ENCODE measurements around the gene CRADD. TPM values are rescaled to one million over a fixed set of nuclear protein-coding genes. Genes with fewer than 3 reads are reported as not detected.

Gene CRADD
- total and polyA plus RNA-seq, 2 of the 4 experiments (the other 2 are of a cell fraction) = 11.1 to 14.0 TPM

DNA sequence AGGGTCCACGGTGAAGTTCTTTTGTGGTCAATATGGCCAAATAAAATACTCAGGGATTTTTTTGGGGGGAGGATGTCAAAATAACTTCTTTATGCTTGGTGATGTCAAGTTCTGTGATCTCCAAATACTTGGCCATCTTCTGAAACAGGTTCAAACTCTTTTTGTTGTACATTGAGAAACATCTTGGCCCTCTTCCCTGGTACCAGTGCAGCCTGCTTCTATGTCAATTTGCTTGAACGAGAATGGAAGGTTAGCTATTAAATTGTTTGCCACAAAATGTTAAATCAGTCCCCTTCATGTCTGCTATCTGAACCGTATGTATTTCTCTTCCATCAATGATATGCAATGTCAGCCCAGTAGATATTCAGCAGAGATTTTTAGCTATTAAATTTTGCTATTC, 6.1 kb upstream of the CRADD start:
- no peak overlapping the region for H3K4me3 ChIP-seq (ENCODE audit: insufficient read depth, low read depth, low read length)
- no peak overlapping the region for H3K9ac ChIP-seq (ENCODE audit: low read depth, low read length)
- no peaks in the 10 kb centered on the region for H3K79me1 ChIP-seq (ENCODE audit: low read depth in 1 of 2, low read length in 2 of 2)
- H3K27ac ChIP-seq (ENCODE audit: insufficient read depth, low read length) = no peak overlapping the region
- H3K4me2 ChIP-seq (ENCODE audit: low read depth, low read length) = no peak overlapping the region
- H2AFZ ChIP-seq (replicated peaks; ENCODE audit: low read length, poor library complexity) = no peak overlapping the region
- H4K91ac ChIP-seq (ENCODE audit: insufficient read depth, low read depth, low read length) = no peak overlapping the region
- ChIA-PET POLR2A (ENCODE audit: unreplicated experiment) (no interaction called here), CTCF (interaction anchor here (0.6 kb wide), 1 partner anchor 81 kb away, joined by 4 read pairs; no protein-coding TSS in a partner anchor)
- H3K14ac ChIP-seq (replicated peaks; ENCODE audit: low read depth, low read length) = no peak overlapping the region
- no peak for ATAC-seq (ENCODE audit: low read depth)
- H2AK5ac ChIP-seq (ENCODE audit: low read depth, low read length) = no peak overlapping the region
- no peak overlapping the region for H2BK120ac ChIP-seq (ENCODE audit: low read depth, low read length)
- in situ Hi-C loops (cut with MboI; ENCODE audit: low sequenced_read_pairs) = no loop called here
- H3K23ac ChIP-seq (ENCODE audit: low read depth, low read length) = no peak overlapping the region
- no peak overlapping the region for H2BK5ac ChIP-seq (ENCODE audit: low read depth, low read length, poor library complexity, severe bottlenecking)
- no peak overlapping the region for H2BK15ac ChIP-seq (ENCODE audit: low read depth, low read length)
- H3K18ac ChIP-seq (ENCODE audit: low read depth, low read length) = no peak overlapping the region
- TF ChIP-seq RAD21 (IDR thresholded peaks at IDR 0.05; ENCODE audit: low read length) = no peak
- no peak for TF ChIP-seq RCOR1 (IDR thresholded peaks at IDR 0.05; ENCODE audit: insufficient replicate concordance, low read length)
- TF ChIP-seq, protein P1, sequence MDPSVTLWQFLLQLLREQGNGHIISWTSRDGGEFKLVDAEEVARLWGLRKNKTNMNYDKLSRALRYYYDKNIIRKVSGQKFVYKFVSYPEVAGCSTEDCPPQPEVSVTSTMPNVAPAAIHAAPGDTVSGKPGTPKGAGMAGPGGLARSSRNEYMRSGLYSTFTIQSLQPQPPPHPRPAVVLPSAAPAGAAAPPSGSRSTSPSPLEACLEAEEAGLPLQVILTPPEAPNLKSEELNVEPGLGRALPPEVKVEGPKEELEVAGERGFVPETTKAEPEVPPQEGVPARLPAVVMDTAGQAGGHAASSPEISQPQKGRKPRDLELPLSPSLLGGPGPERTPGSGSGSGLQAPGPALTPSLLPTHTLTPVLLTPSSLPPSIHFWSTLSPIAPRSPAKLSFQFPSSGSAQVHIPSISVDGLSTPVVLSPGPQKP (IDR thresholded peaks at IDR 0.05; ENCODE audit: borderline replicate concordance, low read depth, low read length) = no peak
- TF ChIP-seq, protein P2, sequence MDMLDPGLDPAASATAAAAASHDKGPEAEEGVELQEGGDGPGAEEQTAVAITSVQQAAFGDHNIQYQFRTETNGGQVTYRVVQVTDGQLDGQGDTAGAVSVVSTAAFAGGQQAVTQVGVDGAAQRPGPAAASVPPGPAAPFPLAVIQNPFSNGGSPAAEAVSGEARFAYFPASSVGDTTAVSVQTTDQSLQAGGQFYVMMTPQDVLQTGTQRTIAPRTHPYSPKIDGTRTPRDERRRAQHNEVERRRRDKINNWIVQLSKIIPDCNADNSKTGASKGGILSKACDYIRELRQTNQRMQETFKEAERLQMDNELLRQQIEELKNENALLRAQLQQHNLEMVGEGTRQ (IDR thresholded peaks at IDR 0.05; ENCODE audit: low read depth, low read length) = no peak
- TF ChIP-seq NFE2L2 (IDR thresholded peaks at IDR 0.05; ENCODE audit: low read depth, low read length) = no peak
- TF ChIP-seq MAFK (IDR thresholded peaks at IDR 0.05; ENCODE audit: low read depth, low read length) = no peak
- no peak for TF ChIP-seq CEBPB (IDR thresholded peaks at IDR 0.05; ENCODE audit: low read depth, low read length)
- no peak for TF ChIP-seq RFX5 (IDR thresholded peaks at IDR 0.05; ENCODE audit: low read depth, low read length)
- TF ChIP-seq POLR2A (IDR thresholded peaks at IDR 0.05; ENCODE audit: low read depth, low read length) = no peak
- no peak for TF ChIP-seq CTCF (conservative IDR thresholded peaks at IDR 0.05; ENCODE audit: low read depth, low read length)
- TF ChIP-seq CHD1 (IDR thresholded peaks at IDR 0.05; ENCODE audit: low read depth, low read length) = no peak
- no peak for TF ChIP-seq BHLHE40 (IDR thresholded peaks at IDR 0.05; ENCODE audit: low read depth, low read length)
- TF ChIP-seq MXI1 (IDR thresholded peaks at IDR 0.05; ENCODE audit: borderline replicate concordance, low read depth, low read length) = no peak
- no peak for TF ChIP-seq MAZ (IDR thresholded peaks at IDR 0.05; ENCODE audit: borderline replicate concordance, low read depth, low read length)
- no peak for TF ChIP-seq FOS (IDR thresholded peaks at IDR 0.05; ENCODE audit: low read depth, low read length)
- no peak for TF ChIP-seq SMC3 (IDR thresholded peaks at IDR 0.05; ENCODE audit: low read depth, low read length)
- no peaks in the 10 kb centered on the region for H3K27me3 ChIP-seq (ENCODE audit: control insufficient read depth, insufficient read depth, low read length)
- peaks cover 5% of the 10 kb centered on the region for H3K9me3 ChIP-seq (ENCODE audit: control insufficient read depth, insufficient read depth, low read length)
- H3K56ac ChIP-seq (ENCODE audit: extremely low read depth, insufficient read depth, low read length) = no peak overlapping the region
- H3K4ac ChIP-seq (ENCODE audit: low read depth, low read length) = no peak overlapping the region
- no peaks in the 10 kb centered on the region for H3K4me1 ChIP-seq (ENCODE audit: control insufficient read depth, insufficient read depth, low read length)
- intact Hi-C loops (cut with micrococcal nuclease) = no loop called here
- no peak overlapping the region for H4K5ac ChIP-seq (ENCODE audit: low read depth, low read length)
- dilution Hi-C loops (cut with HindIII; ENCODE audit: low sequenced_read_pairs, unreplicated experiment) = no loop called here
- no peaks in the 10 kb centered on the region for H4K20me1 ChIP-seq (ENCODE audit: insufficient read depth, low read length)
- no peak overlapping the region for H2AK9ac ChIP-seq (replicated peaks; ENCODE audit: low read depth, low read length, poor library complexity)
- DNase-seq = no peak
- H3K36me3 ChIP-seq (ENCODE audit: control insufficient read depth, insufficient read depth, low read length) = no peaks in the 10 kb centered on the region
- no peak overlapping the region for H2BK20ac ChIP-seq (ENCODE audit: low read depth, low read length)
- BruUV-seq (replicated peaks) = no TSS peak
- H3K9me1 ChIP-seq (ENCODE audit: insufficient read depth, low read length) = no peaks in the 10 kb centered on the region
- no CpG with 5 or more reads among the region's 3 CpGs for WGBS, 2 experiments (ENCODE audit: extremely low coverage in 2 of 2, insufficient read length in 1 of 2)
- no peak overlapping the region for H4K8ac ChIP-seq (ENCODE audit: low read depth in 2 of 2, low read length in 2 of 2)

Measured in IMR-90 (cell line).